HCT116 (cell line): Measurements from ENCODE around the gene SBF2. TPM values are rescaled to one million over a fixed set of nuclear protein-coding genes. Genes with fewer than 3 reads are reported as not detected.

ENCODE experiments used
- ATAC-seq: fragments of 200-7000 bp; cut with Tn5 transposase; 2 replicates; pipeline ENCODE4 v1.9.1; 2020; ENCODE audit warnings: mild to moderate bottlenecking, moderate library complexity
- BruUV-seq: library from RNA; stranded (reverse); fragments of 400-500 nt; replicated peaks from 2 replicates; lab custom pipeline; 2021; lab: Mats Ljungman, UMichigan
- CTCF ChIA-PET: fragments of 300-600 bp; sonication (Branson Sonifier 250); formaldehyde crosslinking; loops from one replicate; lab custom pipeline; 2021; ENCODE audit warnings: antibody characterized with exemption; lab: Charles Lee
- POLR2A ChIA-PET: fragments of 300-600, 350-600 bp; sonication (Branson Sonifier 250); formaldehyde crosslinking; loops from one replicate; lab custom pipeline; 2021; ENCODE audit warnings: antibody characterized with exemption; lab: Charles Lee
- RAD21 ChIA-PET, 2 experiments: fragments of 300-600 bp; sonication (Branson Sonifier 250); formaldehyde crosslinking; loops; one replicate each; lab custom pipeline; 2023; ENCODE audit warnings: low total read pairs in 2 of 2; ENCODE audit not compliant: uncharacterized antibody in 2 of 2, unreplicated experiment in 2 of 2, low non-redundant PET in 1 of 2; lab: Charles Lee
- DNase-seq: peaks from one replicate; pipeline ENCODE4 v3.0.0-alpha.2; 2010; ENCODE audit warnings: low read depth, low spot score
- H2AFZ ChIP-seq: fragments of 200-600 bp; shearing (Covaris generic), sonication (generic); 2 replicates; pipeline ENCODE4 v1.6.1; 2017; ENCODE audit warnings: low read depth, mixed run types, mixed read lengths, antibody characterized with exemption, low read length; ENCODE audit not compliant: poor library complexity, severe bottlenecking
- H3K27ac ChIP-seq: 2 replicates; pipeline ENCODE4 v1.5.1; 2012; ENCODE audit warnings: low read depth, low read length
- H3K27me3 ChIP-seq: fragments of 200-600 bp; sonication (generic); 2 replicates; pipeline ENCODE4 v1.6.1; 2016; ENCODE audit warnings: mixed run types, low read length, mixed read lengths; ENCODE audit not compliant: insufficient read depth
- H3K36me3 ChIP-seq, 2 experiments: fragments of 200-500 bp in 1 of 2; fragments of 200-600 bp in 1 of 2; sonication (Bioruptor generic) in 1 of 2; sonication (generic) in 1 of 2; 2 replicates each; pipeline versions ENCODE4 v1.5.1 to v1.6.1; 2014 to 2016; ENCODE audit warnings: low read length in 2 of 2, inconsistent platforms in 1 of 2, mixed read lengths in 1 of 2, mixed run types in 1 of 2; ENCODE audit not compliant: insufficient read depth in 2 of 2, control insufficient read depth in 1 of 2
- H3K4me1 ChIP-seq, 2 experiments: fragments of 200-600 bp in 1 of 2; sonication (generic) in 1 of 2; 2 replicates each; pipeline versions ENCODE4 v1.5.1 to v1.6.1; 2012 to 2017; ENCODE audit warnings: low read length in 2 of 2, inconsistent platforms in 1 of 2, mild to moderate bottlenecking in 1 of 2, mixed read lengths in 1 of 2, mixed run types in 1 of 2, moderate library complexity in 1 of 2; ENCODE audit not compliant: insufficient read depth in 2 of 2, control insufficient read depth in 1 of 2
- H3K4me2 ChIP-seq: fragments of 200-600 bp; sonication (generic); 2 replicates; pipeline ENCODE4 v1.6.1; 2017; ENCODE audit warnings: mixed run types, low read length, mixed read lengths
- H3K4me3 ChIP-seq, 2 experiments: fragments of 200-600 bp in 1 of 2; sonication (generic) in 1 of 2; replicated peaks in 1 of 2; 2 replicates each; pipeline ENCODE4 v1.5.1; 2011 to 2016; ENCODE audit warnings: low read length in 2 of 2, control low read depth in 1 of 2, low read depth in 1 of 2, mild to moderate bottlenecking in 1 of 2, mixed read lengths in 1 of 2, mixed run types in 1 of 2
- H3K79me2 ChIP-seq: fragments of 200-600 bp; sonication (generic); 2 replicates; pipeline ENCODE4 v1.6.1; 2017; ENCODE audit warnings: mild to moderate bottlenecking, mixed run types, low read length, moderate library complexity, mixed read lengths; ENCODE audit not compliant: insufficient read depth
- H3K9ac ChIP-seq: fragments of 200-600 bp; sonication (generic); 2 replicates; pipeline ENCODE4 v1.6.1; 2016; ENCODE audit warnings: low read length, mixed read lengths
- H3K9me2 ChIP-seq: fragments of 200-600 bp; sonication (generic), shearing (Covaris generic); 2 replicates; pipeline ENCODE4 v1.6.1; 2017; ENCODE audit warnings: mixed run types, mild to moderate bottlenecking, moderate library complexity; ENCODE audit not compliant: insufficient read depth
- H3K9me3 ChIP-seq, 2 experiments: fragments of 200-500 bp in 1 of 2; fragments of 200-600 bp in 1 of 2; sonication (Bioruptor generic) in 1 of 2; sonication (generic) in 1 of 2; 2 replicates each; pipeline ENCODE4 v1.6.1; 2014 to 2017; ENCODE audit warnings: low read length in 2 of 2, mixed read lengths in 2 of 2, inconsistent platforms in 1 of 2, low read depth in 1 of 2, mild to moderate bottlenecking in 1 of 2, mixed run types in 1 of 2, moderate library complexity in 1 of 2; ENCODE audit not compliant: control insufficient read depth in 1 of 2, insufficient read depth in 1 of 2
- H4K20me1 ChIP-seq: fragments of 200-600 bp; sonication (generic), shearing (Covaris generic); 2 replicates; pipeline ENCODE4 v1.6.1; 2017; ENCODE audit warnings: mixed run types, mild to moderate bottlenecking, moderate library complexity; ENCODE audit not compliant: insufficient read depth
- CBX3 ChIP-seq: IDR thresholded peaks from 2 replicates; pipeline ENCODE4 v1.6.1; 2012; ENCODE audit warnings: low read depth
- CEBPB ChIP-seq: IDR thresholded peaks from 2 replicates; pipeline ENCODE4 v1.6.1; 2012; ENCODE audit warnings: low read depth
- EGR1 ChIP-seq: IDR thresholded peaks from 2 replicates; pipeline ENCODE4 v1.6.1; 2012; ENCODE audit warnings: low read depth
- EZH2 ChIP-seq: fragments of 200-600 bp; sonication (generic); IDR thresholded peaks from 2 replicates; pipeline ENCODE4 v1.6.1; 2017; ENCODE audit warnings: antibody characterized with exemption, mixed run types
- FOSL1 ChIP-seq: IDR thresholded peaks from 2 replicates; pipeline ENCODE4 v1.6.1; 2012; ENCODE audit warnings: low read depth
- POLR2A ChIP-seq: IDR thresholded peaks from 2 replicates; pipeline ENCODE4 v1.7.0; 2011; ENCODE audit warnings: borderline replicate concordance; ENCODE audit not compliant: insufficient read depth, insufficient read length; ENCODE audit errors: extremely low read depth
- POLR2AphosphoS5 ChIP-seq: IDR thresholded peaks from 2 replicates; pipeline ENCODE4 v1.6.1; 2011; ENCODE audit warnings: mild to moderate bottlenecking, low read depth, low read length, moderate library complexity
- RAD21 ChIP-seq: IDR thresholded peaks from 2 replicates; pipeline ENCODE4 v1.6.1; 2012; ENCODE audit warnings: low read depth, mild to moderate bottlenecking
- SIN3A ChIP-seq: IDR thresholded peaks from 2 replicates; pipeline ENCODE4 v1.6.1; 2012; ENCODE audit warnings: low read depth
- SRF ChIP-seq: IDR thresholded peaks from 2 replicates; pipeline ENCODE4 v1.6.1; 2012; ENCODE audit warnings: low read depth
- YY1 ChIP-seq: IDR thresholded peaks from 2 replicates; pipeline ENCODE4 v1.6.1; 2011; ENCODE audit warnings: low read length, low read depth, moderate library complexity, mild to moderate bottlenecking; ENCODE audit not compliant: insufficient replicate concordance; ENCODE audit errors: extremely low read depth
- intact Hi-C: fragments of 100-400 bp; cut with micrococcal nuclease; formaldehyde crosslinking; loops from 2 replicates; pipeline ENCODE4 v1.10.0; 2022
- total RNA-seq: library from RNA; stranded (reverse); gene quantifications from one replicate; pipeline ENCODE4 v1.2.1, GENCODE V29; 2021; ENCODE audit not compliant: unreplicated experiment
- TF ChIP-seq, protein P1 (sequence below): IDR thresholded peaks from 2 replicates; pipeline ENCODE4 v1.6.1; 2012
- TF ChIP-seq, protein P2 (sequence below): IDR thresholded peaks from 2 replicates; pipeline ENCODE4 v1.6.1; 2011; ENCODE audit warnings: mild to moderate bottlenecking, low read length, moderate library complexity; ENCODE audit not compliant: insufficient replicate concordance; ENCODE audit errors: extremely low read depth
- TF ChIP-seq, protein P3 (sequence below), 3 experiments: fragments of 200-600 bp in 1 of 3; sonication (generic) in 1 of 3; IDR thresholded peaks in 2 of 3; conservative IDR thresholded peaks in 1 of 3; 2 replicates each; pipeline ENCODE4 v1.5.1; 2012 to 2017; ENCODE audit warnings: low read depth in 2 of 3, low read length in 2 of 3, antibody characterized with exemption in 1 of 3, borderline replicate concordance in 1 of 3, control low read depth in 1 of 3, mild to moderate bottlenecking in 1 of 3, mixed read lengths in 1 of 3, mixed run types in 1 of 3, moderate library complexity in 1 of 3; ENCODE audit not compliant: insufficient read depth in 1 of 3
- TF ChIP-seq, protein P4 (sequence below): IDR thresholded peaks from 2 replicates; pipeline ENCODE4 v1.6.1; 2012; ENCODE audit warnings: low read depth

The SBF2 gene
- total RNA-seq, 1 experiment from 2014 or later = 35.0 TPM

DNA sequence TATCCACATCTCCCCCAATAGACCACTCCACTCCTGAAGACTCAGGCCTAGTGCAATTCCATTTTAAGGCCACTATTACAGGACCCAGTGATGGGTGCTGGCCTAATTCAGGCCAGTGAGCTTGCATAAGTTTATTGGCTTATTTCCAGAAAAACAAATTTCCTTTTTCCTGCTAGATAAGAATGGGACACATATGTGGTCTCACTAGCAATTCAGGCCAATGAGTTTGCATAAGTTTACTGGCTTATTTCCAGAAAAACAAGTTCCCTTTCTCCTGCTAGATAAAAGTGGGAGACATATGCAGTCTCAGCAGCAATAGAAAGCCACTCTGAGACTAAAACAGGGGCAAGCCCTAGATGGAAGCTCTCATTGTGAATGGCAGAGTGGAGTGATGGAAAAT lies 33.2 kb upstream of the SBF2 start (continued):
- TF ChIP-seq EGR1 (no peak), CBX3 (no peak), CEBPB (no peak), SRF (no peak), FOSL1 (no peak), EZH2 (no peak)

DNA sequence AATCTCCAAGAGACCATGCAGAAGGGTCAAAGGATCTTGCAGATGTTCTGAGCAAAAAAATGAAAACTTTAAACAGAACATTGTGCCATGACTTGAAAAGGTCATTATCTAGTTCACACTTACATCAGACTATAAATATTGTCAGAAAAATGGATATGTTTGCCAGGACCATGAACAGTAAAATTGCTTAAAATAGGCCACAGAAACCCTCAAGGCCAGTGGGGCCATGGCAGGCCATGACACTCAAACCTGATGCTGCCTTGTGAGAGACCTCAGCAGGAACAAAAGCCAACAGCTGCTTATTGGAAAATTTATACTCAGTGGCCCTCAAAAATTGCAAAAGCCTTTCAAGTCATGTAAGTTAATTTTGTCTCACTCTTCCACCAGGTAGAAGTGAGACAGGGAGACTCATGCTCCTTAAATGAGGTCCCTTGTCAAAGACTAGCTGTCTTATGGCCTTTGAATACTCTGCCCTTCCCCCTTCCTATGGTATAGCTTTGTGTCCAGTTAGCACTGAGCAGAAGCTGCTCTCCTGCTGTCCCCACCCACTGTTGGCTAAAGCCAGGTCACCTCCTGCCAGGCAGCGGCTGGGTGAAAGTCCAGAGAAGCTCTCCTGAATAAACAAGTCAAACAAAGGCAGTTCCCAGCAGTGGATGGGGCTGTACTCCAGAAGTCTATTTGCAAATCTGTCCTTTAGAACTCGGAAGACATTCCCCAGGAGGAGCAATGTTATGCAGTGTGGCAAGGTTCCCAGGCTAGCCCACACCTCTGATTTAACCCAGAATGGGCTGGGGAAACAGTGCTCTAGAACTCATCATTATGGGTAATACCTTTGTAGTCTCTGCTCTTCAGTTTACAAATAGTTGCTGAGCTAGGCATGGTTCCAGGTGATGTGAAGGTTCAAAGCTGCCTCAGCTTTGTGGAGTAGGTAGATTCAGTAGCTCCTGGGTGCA lies 32.3 kb upstream of the SBF2 start:
- Histone ChIP-seq H3K9ac (no peak overlapping the region), H3K27me3 (no peaks in the 10 kb centered on the region), H3K36me3 (no peaks in the 10 kb centered on the region), H3K4me2 (peak overlapping the region; percentile 24), H3K9me3 (no peaks in the 10 kb centered on the region), H3K9me2 (no peaks in the 10 kb centered on the region), H3K4me1 (peaks cover 14 to 37% of the 10 kb centered on the region in 2 experiments; a peak in 3 of 4 replicates), H4K20me1 (no peaks in the 10 kb centered on the region), H3K79me2 (no peaks in the 10 kb centered on the region), H2AFZ (no peak overlapping the region), H3K27ac (no peak overlapping the region), H3K4me3 (no peak overlapping the region)
- CTCF ChIA-PET = interaction anchor here (1.3 to 2.3 kb wide), 2 partner anchors 40 to 567 kb away, joined by 3 to 10 read pairs; no protein-coding TSS in a partner anchor
- RAD21 ChIA-PET = no interaction called here
- TF ChIP-seq SRF = no peak
- TF ChIP-seq, protein P1, sequence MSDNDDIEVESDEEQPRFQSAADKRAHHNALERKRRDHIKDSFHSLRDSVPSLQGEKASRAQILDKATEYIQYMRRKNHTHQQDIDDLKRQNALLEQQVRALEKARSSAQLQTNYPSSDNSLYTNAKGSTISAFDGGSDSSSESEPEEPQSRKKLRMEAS = no peak
- TF ChIP-seq RAD21 = no peak
- TF ChIP-seq, protein P2, sequence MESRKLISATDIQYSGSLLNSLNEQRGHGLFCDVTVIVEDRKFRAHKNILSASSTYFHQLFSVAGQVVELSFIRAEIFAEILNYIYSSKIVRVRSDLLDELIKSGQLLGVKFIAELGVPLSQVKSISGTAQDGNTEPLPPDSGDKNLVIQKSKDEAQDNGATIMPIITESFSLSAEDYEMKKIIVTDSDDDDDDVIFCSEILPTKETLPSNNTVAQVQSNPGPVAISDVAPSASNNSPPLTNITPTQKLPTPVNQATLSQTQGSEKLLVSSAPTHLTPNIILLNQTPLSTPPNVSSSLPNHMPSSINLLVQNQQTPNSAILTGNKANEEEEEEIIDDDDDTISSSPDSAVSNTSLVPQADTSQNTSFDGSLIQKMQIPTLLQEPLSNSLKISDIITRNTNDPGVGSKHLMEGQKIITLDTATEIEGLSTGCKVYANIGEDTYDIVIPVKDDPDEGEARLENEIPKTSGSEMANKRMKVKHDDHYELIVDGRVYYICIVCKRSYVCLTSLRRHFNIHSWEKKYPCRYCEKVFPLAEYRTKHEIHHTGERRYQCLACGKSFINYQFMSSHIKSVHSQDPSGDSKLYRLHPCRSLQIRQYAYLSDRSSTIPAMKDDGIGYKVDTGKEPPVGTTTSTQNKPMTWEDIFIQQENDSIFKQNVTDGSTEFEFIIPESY = no peak
- TF ChIP-seq, protein P3, sequence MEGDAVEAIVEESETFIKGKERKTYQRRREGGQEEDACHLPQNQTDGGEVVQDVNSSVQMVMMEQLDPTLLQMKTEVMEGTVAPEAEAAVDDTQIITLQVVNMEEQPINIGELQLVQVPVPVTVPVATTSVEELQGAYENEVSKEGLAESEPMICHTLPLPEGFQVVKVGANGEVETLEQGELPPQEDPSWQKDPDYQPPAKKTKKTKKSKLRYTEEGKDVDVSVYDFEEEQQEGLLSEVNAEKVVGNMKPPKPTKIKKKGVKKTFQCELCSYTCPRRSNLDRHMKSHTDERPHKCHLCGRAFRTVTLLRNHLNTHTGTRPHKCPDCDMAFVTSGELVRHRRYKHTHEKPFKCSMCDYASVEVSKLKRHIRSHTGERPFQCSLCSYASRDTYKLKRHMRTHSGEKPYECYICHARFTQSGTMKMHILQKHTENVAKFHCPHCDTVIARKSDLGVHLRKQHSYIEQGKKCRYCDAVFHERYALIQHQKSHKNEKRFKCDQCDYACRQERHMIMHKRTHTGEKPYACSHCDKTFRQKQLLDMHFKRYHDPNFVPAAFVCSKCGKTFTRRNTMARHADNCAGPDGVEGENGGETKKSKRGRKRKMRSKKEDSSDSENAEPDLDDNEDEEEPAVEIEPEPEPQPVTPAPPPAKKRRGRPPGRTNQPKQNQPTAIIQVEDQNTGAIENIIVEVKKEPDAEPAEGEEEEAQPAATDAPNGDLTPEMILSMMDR (IDR thresholded peaks at IDR 0.05 in 2 of 3, conservative IDR thresholded peaks at IDR 0.05 in 1 of 3; ENCODE audit: borderline replicate concordance in 1 of 3, insufficient read depth in 1 of 3, low read depth in 2 of 3, low read length in 2 of 3) = no peak
- TF ChIP-seq CEBPB = no peak
- TF ChIP-seq SIN3A = no peak
- TF ChIP-seq FOSL1 = no peak
- no peak for TF ChIP-seq YY1
- TF ChIP-seq POLR2AphosphoS5 = no peak
- no peak for TF ChIP-seq POLR2A
- TF ChIP-seq, protein P4, sequence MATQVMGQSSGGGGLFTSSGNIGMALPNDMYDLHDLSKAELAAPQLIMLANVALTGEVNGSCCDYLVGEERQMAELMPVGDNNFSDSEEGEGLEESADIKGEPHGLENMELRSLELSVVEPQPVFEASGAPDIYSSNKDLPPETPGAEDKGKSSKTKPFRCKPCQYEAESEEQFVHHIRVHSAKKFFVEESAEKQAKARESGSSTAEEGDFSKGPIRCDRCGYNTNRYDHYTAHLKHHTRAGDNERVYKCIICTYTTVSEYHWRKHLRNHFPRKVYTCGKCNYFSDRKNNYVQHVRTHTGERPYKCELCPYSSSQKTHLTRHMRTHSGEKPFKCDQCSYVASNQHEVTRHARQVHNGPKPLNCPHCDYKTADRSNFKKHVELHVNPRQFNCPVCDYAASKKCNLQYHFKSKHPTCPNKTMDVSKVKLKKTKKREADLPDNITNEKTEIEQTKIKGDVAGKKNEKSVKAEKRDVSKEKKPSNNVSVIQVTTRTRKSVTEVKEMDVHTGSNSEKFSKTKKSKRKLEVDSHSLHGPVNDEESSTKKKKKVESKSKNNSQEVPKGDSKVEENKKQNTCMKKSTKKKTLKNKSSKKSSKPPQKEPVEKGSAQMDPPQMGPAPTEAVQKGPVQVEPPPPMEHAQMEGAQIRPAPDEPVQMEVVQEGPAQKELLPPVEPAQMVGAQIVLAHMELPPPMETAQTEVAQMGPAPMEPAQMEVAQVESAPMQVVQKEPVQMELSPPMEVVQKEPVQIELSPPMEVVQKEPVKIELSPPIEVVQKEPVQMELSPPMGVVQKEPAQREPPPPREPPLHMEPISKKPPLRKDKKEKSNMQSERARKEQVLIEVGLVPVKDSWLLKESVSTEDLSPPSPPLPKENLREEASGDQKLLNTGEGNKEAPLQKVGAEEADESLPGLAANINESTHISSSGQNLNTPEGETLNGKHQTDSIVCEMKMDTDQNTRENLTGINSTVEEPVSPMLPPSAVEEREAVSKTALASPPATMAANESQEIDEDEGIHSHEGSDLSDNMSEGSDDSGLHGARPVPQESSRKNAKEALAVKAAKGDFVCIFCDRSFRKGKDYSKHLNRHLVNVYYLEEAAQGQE = no peak
- POLR2A ChIA-PET = interaction anchor here (0.6 to 1.8 kb wide), 2 partner anchors 9 to 22 kb away, joined by 4 to 6 read pairs; partner anchors contain the start of gene ADM
- no TSS peak for BruUV-seq
- ATAC-seq (peak; percentile 19; the same call in 1 of the 2 replicates), DNase-seq (no peak)
- intact Hi-C loops = no loop called here
